K562 (cell line): Measurements from ENCODE around the gene FMN1. TPM values are rescaled to one million over a fixed set of nuclear protein-coding genes. Genes with fewer than 3 reads are reported as not detected.

Source experiments
- ATAC-seq: fragments of 200-7000 bp; cut with Tn5 transposase; 3 replicates; pipeline ENCODE4 v1.9.1; 2020; ENCODE audit warnings: moderate library complexity
- BruUV-seq: library from RNA; stranded (reverse); fragments of 400-500 nt; replicated peaks from 2 replicates; lab custom pipeline; 2021; lab: Mats Ljungman, UMichigan
- CTCF ChIA-PET: fragments of 300-600 bp; formaldehyde crosslinking; extraction: SDS; loops from one replicate; lab custom pipeline; 2021; ENCODE audit warnings: low intra/inter-chr PET ratio; lab: Yijun Ruan, JAX
- POLR2A ChIA-PET: fragments of 300-600, 350-650 bp; sonication (Branson Sonifier 250); formaldehyde crosslinking; extraction: SDS; loops from one replicate; lab custom pipeline; 2021; ENCODE audit warnings: antibody characterized with exemption, inconsistent platforms; lab: Yijun Ruan, JAX
- DNase-seq, 4 experiments: peaks; one replicate each; pipeline versions ENCODE4 v3.0.0 to v3.0.0-alpha.2; 2011 to 2018; ENCODE audit warnings: low spot score in 3 of 4, mixed read lengths in 3 of 4; ENCODE audit errors: extremely low read depth in 1 of 4
- FAIRE-seq: peaks from 2 replicates; lab custom pipeline; 2011; peaks lifted over from hg19 to GRCh38; lab: Jason Lieb, UNC
- H2AFZ ChIP-seq: 2 replicates; pipeline ENCODE4 v1.6.0; 2011; ENCODE audit warnings: low read depth, low read length, control low read depth, inconsistent platforms
- H3K27ac ChIP-seq: fragments of 200-600 bp; 3 replicates; pipeline ENCODE4 v1.8.0; 2011; ENCODE audit warnings: low read depth, mild to moderate bottlenecking, control low read depth, inconsistent platforms, low read length, moderate library complexity, mixed read lengths; ENCODE audit errors: extremely low read depth
- H3K27me3 ChIP-seq, 2 experiments: fragments of 300-600 bp in 1 of 2; 2 replicates in 1 of 2; 3 replicates in 1 of 2; pipeline versions ENCODE4 v1.6.0 to v1.8.0; 2011; ENCODE audit warnings: inconsistent platforms in 2 of 2, low read length in 2 of 2, mild to moderate bottlenecking in 1 of 2, mixed read lengths in 1 of 2, moderate library complexity in 1 of 2; ENCODE audit not compliant: control insufficient read depth in 2 of 2, insufficient read depth in 2 of 2
- H3K36me3 ChIP-seq: fragments of 300-600 bp; 3 replicates; pipeline ENCODE4 v1.8.0; 2011; ENCODE audit warnings: mild to moderate bottlenecking, low read length, inconsistent platforms; ENCODE audit not compliant: control insufficient read depth, insufficient read depth
- H3K4me1 ChIP-seq, 2 experiments: fragments of 200-600 bp in 1 of 2; replicated peaks in 1 of 2; 2 replicates in 1 of 2; 3 replicates in 1 of 2; pipeline versions ENCODE4 v1.5.1 to v1.8.0; 2011; ENCODE audit warnings: inconsistent platforms in 2 of 2, low read length in 2 of 2, mild to moderate bottlenecking in 1 of 2, mixed read lengths in 1 of 2, moderate library complexity in 1 of 2; ENCODE audit not compliant: control insufficient read depth in 2 of 2, insufficient read depth in 2 of 2
- H3K4me2 ChIP-seq: 2 replicates; pipeline ENCODE4 v1.6.1; 2011; ENCODE audit warnings: low read length, control low read depth, inconsistent platforms, mixed read lengths; ENCODE audit not compliant: insufficient read depth
- H3K4me3 ChIP-seq: fragments of 200-600 bp; sonication (generic), shearing (Covaris generic); 2 replicates; pipeline ENCODE4 v1.5.1; 2016; ENCODE audit warnings: control low read depth, inconsistent platforms
- H3K79me2 ChIP-seq: fragments of 200-600 bp; 3 replicates; pipeline ENCODE4 v1.8.0; 2011; ENCODE audit warnings: low read length, inconsistent platforms; ENCODE audit not compliant: control insufficient read depth, insufficient read depth
- H3K9ac ChIP-seq, 2 experiments: 2 replicates each; pipeline versions ENCODE4 v1.6.0 to v1.6.1; 2011; ENCODE audit warnings: low read depth in 2 of 2, low read length in 2 of 2, control low read depth in 1 of 2, inconsistent platforms in 1 of 2, mild to moderate bottlenecking in 1 of 2, mixed read lengths in 1 of 2; ENCODE audit not compliant: insufficient read depth in 1 of 2
- H3K9me1 ChIP-seq: one replicate; pipeline ENCODE4 v1.6.0; 2011; ENCODE audit warnings: inconsistent platforms, mild to moderate bottlenecking, low read length, moderate library complexity; ENCODE audit not compliant: control insufficient read depth, insufficient read depth
- H3K9me3 ChIP-seq: replicated peaks from 2 replicates; pipeline ENCODE4 v1.5.1; 2011; ENCODE audit warnings: low read depth, low read length, inconsistent platforms; ENCODE audit not compliant: control insufficient read depth, insufficient read depth
- H4K20me1 ChIP-seq: replicated peaks from 2 replicates; pipeline ENCODE4 v1.6.1; 2011; ENCODE audit warnings: low read length, inconsistent platforms, mixed read lengths; ENCODE audit not compliant: control insufficient read depth, insufficient read depth
- FOSL1 ChIP-seq: fragments of 200-800 bp; sonication (Bioruptor generic); conservative IDR thresholded peaks from 2 replicates; pipeline ENCODE4 v1.6.1; 2016; ENCODE audit warnings: missing genetic modification characterization, missing compliant biosample characterization
- HIVEP1 ChIP-seq: fragments of 250-450 bp; sonication (Bioruptor Pico); IDR thresholded peaks from 2 replicates; pipeline ENCODE4 v1.4.0; 2020; ENCODE audit warnings: mild to moderate bottlenecking
- HNRNPUL1 ChIP-seq: fragments of 200-400 bp; formaldehyde crosslinking; IDR thresholded peaks from 2 replicates; pipeline ENCODE4 v1.6.1; 2017; ENCODE audit warnings: low read length
- ID3 ChIP-seq, 2 experiments: fragments of 250-450 bp in 1 of 2; fragments of 450-650 bp in 1 of 2; sonication (Bioruptor Pico) in 1 of 2; IDR thresholded peaks; 2 replicates each; pipeline versions ENCODE4 v1.6.1 to v1.8.0; 2016 to 2021; ENCODE audit warnings: mild to moderate bottlenecking in 2 of 2, moderate library complexity in 2 of 2, missing compliant biosample characterization in 1 of 2, missing genetic modification characterization in 1 of 2
- LCOR ChIP-seq: sonication (generic); formaldehyde crosslinking; IDR thresholded peaks from 2 replicates; pipeline ENCODE4 v1.8.0; 2022; ENCODE audit warnings: mild to moderate bottlenecking, missing genetic modification reagents
- TBP ChIP-seq: optimal IDR thresholded peaks from 2 replicates; pipeline ENCODE3; 2011; ENCODE audit warnings: low read depth, low read length, improper control_type of control experiment
- ZFP91 ChIP-seq: sonication (generic); formaldehyde crosslinking; IDR thresholded peaks from 2 replicates; pipeline ENCODE4 v1.8.0; 2022; ENCODE audit warnings: mild to moderate bottlenecking, missing genetic modification reagents
- ZNF175 ChIP-seq: fragments of 200-800 bp; sonication (Bioruptor generic); IDR thresholded peaks from 2 replicates; pipeline ENCODE4 v1.6.1; 2016; ENCODE audit warnings: low read depth, mild to moderate bottlenecking, missing genetic modification characterization, missing compliant biosample characterization
- ZNF184 ChIP-seq: sonication (generic); formaldehyde crosslinking; IDR thresholded peaks from 2 replicates; pipeline ENCODE4 v1.5.0; 2020; ENCODE audit warnings: missing genetic modification reagents
- in situ Hi-C: fragments of 300-500 bp; cut with MboI; formaldehyde crosslinking; loops from 4 replicates; pipeline ENCODE4 v1.15.0; 2018; ENCODE audit warnings: inconsistent platforms, mixed read lengths
- intact Hi-C: fragments of 100-400 bp; cut with micrococcal nuclease; formaldehyde crosslinking; loops from 2 replicates; pipeline ENCODE4 v1.14.2; 2022
- polyA plus RNA-seq, 8 experiments: library from polyadenylated mRNA; depleted of rRNA in 4 of 8; stranded (reverse) in 5 of 8; unstranded in 3 of 8; fragments of >200 nt; fragmentation: Nextera tagmentation in 2 of 8; fragmentation: Illumina TruSeq in 1 of 8; extraction: Ambion mirVana in 2 of 8; extraction: Trizol in 1 of 8; gene quantifications; 2 replicates each; pipeline versions ENCODE4 v1.2.1 to v1.2.3, GENCODE V29; 2011 to 2014; ENCODE audit warnings: inconsistent platforms in 1 of 8, missing spikeins in 1 of 8
- total RNA-seq, 7 experiments: library from RNA; depleted of rRNA in 6 of 7; stranded (reverse); fragments of >200 nt in 6 of 7; fragmentation: Illumina TruSeq in 2 of 7; extraction: Trizol in 2 of 7; gene quantifications; 2 replicates each; pipeline versions ENCODE4 v1.2.1 to v1.2.3, GENCODE V29; 2011 to 2021; ENCODE audit warnings: low replicate concordance in 1 of 7
- TF ChIP-seq, protein P1 (sequence below): sonication (generic); formaldehyde crosslinking; IDR thresholded peaks from 2 replicates; pipeline ENCODE4 v1.8.0; 2022; ENCODE audit warnings: mild to moderate bottlenecking, missing genetic modification reagents, borderline replicate concordance

Gene FMN1
- total and polyA plus RNA-seq, 9 of the 15 experiments (the other 6 are each of a cell fraction or from before 2014, with no cell fraction given): 0.03 to 0.07 (median 0.04) TPM; not detected in 6

- POLR2A ChIA-PET: no interaction called here
- H3K9me1 ChIP-seq: peaks cover 2% of the 10 kb centered on the region
- H3K4me2 ChIP-seq: no peak overlapping the region
- no TSS peak for BruUV-seq
- in situ Hi-C loops (no loop called here), intact Hi-C loops (no loop called here)
- H3K9ac ChIP-seq: no peak overlapping the region
- peaks cover 4 to 17% of the 10 kb centered on the region in 2 experiments; a peak in 4 of 5 replicates for H3K27me3 ChIP-seq
- H3K4me3 ChIP-seq: no peak overlapping the region
- FAIRE-seq (no peak), DNase-seq (no peak), ATAC-seq (no peak)
- H2AFZ ChIP-seq: no peak overlapping the region
- H4K20me1 ChIP-seq: no peaks in the 10 kb centered on the region
- CTCF ChIA-PET: no interaction called here
- no peaks in the 10 kb centered on the region for H3K79me2 ChIP-seq
- H3K9me3 ChIP-seq: no peaks in the 10 kb centered on the region
- TF ChIP-seq ZNF175 (CRISPR knock-in tag) (no peak), LCOR (CRISPR knock-in tag) (no peak), TBP (no peak), HIVEP1 (no peak), ZFP91 (CRISPR knock-in tag) (no peak), HNRNPUL1 (no peak), FOSL1 (tag) (no peak), ZNF184 (CRISPR knock-in tag) (no peak), ID3 (CRISPR knock-in tag; IDR thresholded peaks at IDR 0.05) (no peak), ID3 (tag; IDR thresholded peaks at IDR 0.05) (no peak)
- TF ChIP-seq, protein P1, sequence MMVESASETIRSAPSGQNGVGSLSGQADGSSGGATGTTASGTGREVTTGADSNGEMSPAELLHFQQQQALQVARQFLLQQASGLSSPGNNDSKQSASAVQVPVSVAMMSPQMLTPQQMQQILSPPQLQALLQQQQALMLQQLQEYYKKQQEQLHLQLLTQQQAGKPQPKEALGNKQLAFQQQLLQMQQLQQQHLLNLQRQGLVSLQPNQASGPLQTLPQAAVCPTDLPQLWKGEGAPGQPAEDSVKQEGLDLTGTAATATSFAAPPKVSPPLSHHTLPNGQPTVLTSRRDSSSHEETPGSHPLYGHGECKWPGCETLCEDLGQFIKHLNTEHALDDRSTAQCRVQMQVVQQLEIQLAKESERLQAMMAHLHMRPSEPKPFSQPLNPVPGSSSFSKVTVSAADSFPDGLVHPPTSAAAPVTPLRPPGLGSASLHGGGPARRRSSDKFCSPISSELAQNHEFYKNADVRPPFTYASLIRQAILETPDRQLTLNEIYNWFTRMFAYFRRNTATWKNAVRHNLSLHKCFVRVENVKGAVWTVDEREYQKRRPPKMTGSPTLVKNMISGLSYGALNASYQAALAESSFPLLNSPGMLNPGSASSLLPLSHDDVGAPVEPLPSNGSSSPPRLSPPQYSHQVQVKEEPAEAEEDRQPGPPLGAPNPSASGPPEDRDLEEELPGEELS: no peak
- H3K27ac ChIP-seq: no peak overlapping the region
- H3K4me1 ChIP-seq: no peaks in the 10 kb centered on the region
- no peaks in the 10 kb centered on the region for H3K36me3 ChIP-seq
These were observed 44.6 kb downstream of the FMN1 start for GRCh38 chr15:33149919-33150318.
